Measurements from ENCODE around the gene ARRB1.

- no peak for TF ChIP-seq CREB1 (IDR thresholded peaks at IDR 0.05)
- TF ChIP-seq CREB1 (CRISPR knock-in tag; IDR thresholded peaks at IDR 0.05), result no peak
- TF ChIP-seq KMT2A (CRISPR knock-in tag; IDR thresholded peaks at IDR 0.05), result no peak
Measured at GRCh38 chr11:75298976-75299260, 52.5 kb downstream of the ARRB1 start.
